T-helper 2 cell treated with Interferon-gamma antibody and Interleukin-4, amounts not matched to agents 100 ng/mL and 5 ng/mL, for 36 hours (primary cell): ENCODE measurements around the gene BCL2L11. TPM values are rescaled to one million over a fixed set of nuclear protein-coding genes. Genes with fewer than 3 reads are reported as not detected.

Experiments used
- intact Hi-C: fragments of 100-400 bp; cut with micrococcal nuclease; formaldehyde crosslinking; loops from one replicate; pipeline ENCODE4 v1.15.1; 2023
- total RNA-seq: library from RNA; stranded (reverse); gene quantifications from 2 replicates; pipeline ENCODE4 v1.2.3, GENCODE V29; 2022

BCL2L11 gene
- total RNA-seq, 1 donor from 2014 or later = 18.0 TPM

GRCh38 chr2:111140815-111141214, 20.1 kb downstream of the BCL2L11 start:
- intact Hi-C loops = no loop called here

- intact Hi-C loops = no loop called here
These were observed 21.4 kb downstream of the BCL2L11 start for GRCh38 chr2:111142101-111142500.

- intact Hi-C loops = no loop called here
These were observed 22.6 kb downstream of the BCL2L11 start for GRCh38 chr2:111143107-111143842.

- intact Hi-C loops = no loop called here
These were observed 23.1 kb downstream of the BCL2L11 start for GRCh38 chr2:111143843-111144198.

- intact Hi-C loops = no loop called here
These were observed 24.5 kb downstream of the BCL2L11 start for GRCh38 chr2:111145103-111145760.

GRCh38 chr2:111145951-111146350, 25.2 kb downstream of the BCL2L11 start:
- intact Hi-C loops = no loop called here

- intact Hi-C loops = no loop called here
These were observed 27.6 kb downstream of the BCL2L11 start for GRCh38 chr2:111148225-111148873.

GRCh38 chr2:111148925-111149324, 28.2 kb downstream of the BCL2L11 start:
- intact Hi-C loops = no loop called here

- intact Hi-C loops = no loop called here
These were observed 29.3 kb downstream of the BCL2L11 start for GRCh38 chr2:111149882-111150455.

- intact Hi-C loops = no loop called here
These were observed 34.0 kb downstream of the BCL2L11 start for GRCh38 chr2:111154758-111155157.

- intact Hi-C loops = no loop called here
These were observed 34.9 kb downstream of the BCL2L11 start for GRCh38 chr2:111155610-111156009.

- intact Hi-C loops = no loop called here
These were observed 35.8 kb downstream of the BCL2L11 start for GRCh38 chr2:111156529-111156928.

- intact Hi-C loops = no loop called here
These were observed 36.5 kb downstream of the BCL2L11 start for GRCh38 chr2:111157071-111157661.

GRCh38 chr2:111157798-111158197, 37.1 kb downstream of the BCL2L11 start:
- intact Hi-C loops = no loop called here

- intact Hi-C loops = no loop called here
These were observed 38.9 kb downstream of the BCL2L11 start for GRCh38 chr2:111159641-111160040.

- intact Hi-C loops = no loop called here
These were observed 40.0 kb downstream of the BCL2L11 start for GRCh38 chr2:111160758-111161157.

GRCh38 chr2:111161971-111162370, 41.3 kb downstream of the BCL2L11 start:
- intact Hi-C loops = no loop called here

- intact Hi-C loops = no loop called here
These were observed 42.1 kb downstream of the BCL2L11 start for GRCh38 chr2:111162718-111163331.

GRCh38 chr2:111164078-111164477, 43.4 kb downstream of the BCL2L11 start:
- intact Hi-C loops = no loop called here

- intact Hi-C loops = no loop called here
These were observed 44.4 kb downstream of the BCL2L11 start for GRCh38 chr2:111165084-111165483.

GRCh38 chr2:111166115-111166514, 45.4 kb downstream of the BCL2L11 start:
- intact Hi-C loops = no loop called here
